GM12878 (cell line): ENCODE data around the gene MYOM3. TPM values are rescaled to one million over a fixed set of nuclear protein-coding genes. Genes with fewer than 3 reads are reported as not detected.

ENCODE experiments used
- ATAC-seq: fragments of 200-7000 bp; cut with Tn5 transposase; 3 replicates; pipeline ENCODE4 v1.9.1; 2020; ENCODE audit warnings: mild to moderate bottlenecking, moderate library complexity
- BruUV-seq: library from RNA; stranded (reverse); fragments of 400-500 nt; replicated peaks from 2 replicates; lab custom pipeline; 2021; lab: Mats Ljungman, UMichigan
- CTCF ChIA-PET: fragments of 300-600 bp; sonication (Branson Sonifier 250); formaldehyde crosslinking; extraction: SDS; loops from one replicate; lab custom pipeline; 2021; ENCODE audit warnings: inconsistent platforms; lab: Yijun Ruan, JAX
- POLR2A ChIA-PET: fragments of 350-600 bp; formaldehyde crosslinking; extraction: SDS; loops from one replicate; lab custom pipeline; 2021; ENCODE audit warnings: inconsistent platforms; lab: Charles Lee
- RAD21 ChIA-PET: fragments of 300-600 bp; sonication (Branson Sonifier 250); formaldehyde crosslinking; loops from one replicate; lab custom pipeline; 2023; ENCODE audit warnings: antibody characterized with exemption; ENCODE audit not compliant: unreplicated experiment; lab: Charles Lee
- SMC1A ChIA-PET: fragments of 300-600 bp; sonication (Branson Sonifier 250); formaldehyde crosslinking; loops from one replicate; lab custom pipeline; 2023; ENCODE audit not compliant: unreplicated experiment, uncharacterized antibody; lab: Charles Lee
- DNase-seq: peaks from one replicate; pipeline ENCODE4 v3.0.0-alpha.2; 2011; ENCODE audit warnings: low read depth, low spot score
- FAIRE-seq: peaks from 3 replicates; lab custom pipeline; 2011; peaks lifted over from hg19 to GRCh38; lab: Jason Lieb, UNC
- H2AFZ ChIP-seq: 2 replicates; pipeline ENCODE4 v1.6.0; 2011; ENCODE audit warnings: low read depth, low read length, control low read depth; ENCODE audit not compliant: control insufficient read depth
- H3K27ac ChIP-seq: 2 replicates; pipeline ENCODE4 v1.5.1; 2011; ENCODE audit warnings: control low read depth; ENCODE audit not compliant: control insufficient read depth, insufficient read depth
- H3K27me3 ChIP-seq, 2 experiments: replicated peaks in 1 of 2; 2 replicates each; pipeline versions ENCODE4 v1.6.0 to v1.6.1; 2011; ENCODE audit warnings: low read length in 1 of 2; ENCODE audit not compliant: control insufficient read depth in 2 of 2, insufficient read depth in 2 of 2
- H3K36me3 ChIP-seq, 2 experiments: 2 replicates each; pipeline ENCODE4 v1.5.1; 2011; ENCODE audit warnings: low read length in 1 of 2; ENCODE audit not compliant: control insufficient read depth in 2 of 2, insufficient read depth in 2 of 2
- H3K4me1 ChIP-seq: 2 replicates; pipeline ENCODE4 v1.6.1; 2011; ENCODE audit warnings: mild to moderate bottlenecking, low read length, moderate library complexity, mixed read lengths; ENCODE audit not compliant: control insufficient read depth, insufficient read depth
- H3K4me2 ChIP-seq: 2 replicates; pipeline ENCODE4 v1.6.0; 2011; ENCODE audit warnings: control low read depth; ENCODE audit not compliant: control insufficient read depth, insufficient read depth
- H3K4me3 ChIP-seq: fragments of 200-600 bp; sonication (generic); 2 replicates; pipeline ENCODE4 v1.5.1; 2016
- H3K79me2 ChIP-seq: 2 replicates; pipeline ENCODE4 v1.6.0; 2011; ENCODE audit warnings: low read length; ENCODE audit not compliant: control insufficient read depth, insufficient read depth
- H3K9ac ChIP-seq: 2 replicates; pipeline ENCODE4 v1.8.0; 2011; ENCODE audit warnings: low read length, control low read depth, mixed read lengths; ENCODE audit not compliant: control insufficient read depth, insufficient read depth
- H3K9me3 ChIP-seq: replicated peaks from 3 replicates; pipeline ENCODE4 v1.5.1; 2011; ENCODE audit warnings: mild to moderate bottlenecking, low read length; ENCODE audit not compliant: control insufficient read depth, insufficient read depth
- H4K20me1 ChIP-seq: 2 replicates; pipeline ENCODE4 v1.6.0; 2011; ENCODE audit not compliant: control insufficient read depth, insufficient read depth
- BRCA1 ChIP-seq: IDR thresholded peaks from 2 replicates; pipeline ENCODE4 v1.6.1; 2011; ENCODE audit warnings: low read depth, low read length, improper control_type of control experiment
- CEBPB ChIP-seq, 2 experiments: fragments of 150-350 bp in 1 of 2; IDR thresholded peaks; 2 replicates each; pipeline ENCODE4 v1.6.1; 2012 to 2014; ENCODE audit warnings: low read depth in 2 of 2, low read length in 2 of 2, borderline replicate concordance in 1 of 2, inconsistent platforms in 1 of 2
- CREB1 ChIP-seq: IDR thresholded peaks from 2 replicates; pipeline ENCODE4 v1.6.1; 2012; ENCODE audit warnings: low read depth, mild to moderate bottlenecking, inconsistent platforms
- DPF2 ChIP-seq: fragments of 450-650 bp; IDR thresholded peaks from 2 replicates; pipeline ENCODE4 v1.6.1; 2017; ENCODE audit warnings: mild to moderate bottlenecking
- ESRRA ChIP-seq: IDR thresholded peaks from 2 replicates; pipeline ENCODE4 v1.6.1; 2012; ENCODE audit warnings: mild to moderate bottlenecking, low read length, improper control_type of control experiment
- FOS ChIP-seq: IDR thresholded peaks from 3 replicates; pipeline ENCODE4 v1.6.1; 2011; ENCODE audit warnings: borderline replicate concordance; ENCODE audit not compliant: insufficient read length; ENCODE audit errors: extremely low read depth
- GATAD2B ChIP-seq: fragments of 450-650 bp; conservative IDR thresholded peaks from 2 replicates; pipeline ENCODE4 v1.6.1; 2017; ENCODE audit warnings: low read depth, mild to moderate bottlenecking, moderate library complexity
- HDAC6 ChIP-seq: fragments of 200-600 bp; sonication (generic); IDR thresholded peaks from one replicate; pipeline ENCODE4 v1.8.0; 2017; ENCODE audit warnings: antibody characterized with exemption; ENCODE audit not compliant: unreplicated experiment
- NBN ChIP-seq: fragments of 450-650 bp; IDR thresholded peaks from 2 replicates; pipeline ENCODE4 v1.6.1; 2016
- NFXL1 ChIP-seq: fragments of 450-650 bp; IDR thresholded peaks from 2 replicates; pipeline ENCODE4 v1.6.1; 2017; ENCODE audit warnings: antibody characterized with exemption, mild to moderate bottlenecking, borderline replicate concordance
- NFYB ChIP-seq: IDR thresholded peaks from 2 replicates; pipeline ENCODE4 v1.6.1; 2011; ENCODE audit warnings: low read depth, mild to moderate bottlenecking, low read length, improper control_type of control experiment, moderate library complexity; ENCODE audit not compliant: insufficient read depth
- NR2C2 ChIP-seq: IDR thresholded peaks from 2 replicates; pipeline ENCODE4 v1.6.1; 2011; ENCODE audit warnings: borderline replicate concordance, low read depth; ENCODE audit not compliant: control insufficient read depth, insufficient read length
- NR2F1 ChIP-seq: fragments of 450-650 bp; conservative IDR thresholded peaks from 2 replicates; pipeline ENCODE4 v1.6.1; 2017; ENCODE audit warnings: mild to moderate bottlenecking
- RUNX3 ChIP-seq: IDR thresholded peaks from 2 replicates; pipeline ENCODE4 v1.6.1; 2012; ENCODE audit warnings: low read length, inconsistent platforms
- SIN3A ChIP-seq: IDR thresholded peaks from 2 replicates; pipeline ENCODE4 v1.6.1; 2012; ENCODE audit warnings: low read depth, low read length, improper control_type of control experiment
- SMARCA5 ChIP-seq: fragments of 450-650 bp; IDR thresholded peaks from 2 replicates; pipeline ENCODE4 v1.6.1; 2017; ENCODE audit warnings: mild to moderate bottlenecking
- SREBF1 ChIP-seq: IDR thresholded peaks from 2 replicates; pipeline ENCODE4 v1.6.1; 2012; ENCODE audit warnings: mild to moderate bottlenecking, low read length
- SUPT20H ChIP-seq: IDR thresholded peaks from 2 replicates; pipeline ENCODE4 v1.6.1; 2011; ENCODE audit warnings: low read depth, mild to moderate bottlenecking, low read length, moderate library complexity, borderline replicate concordance; ENCODE audit not compliant: control insufficient read depth
- TCF7 ChIP-seq: IDR thresholded peaks from 2 replicates; pipeline ENCODE4 v1.6.1; 2014; ENCODE audit warnings: antibody characterized with exemption, borderline replicate concordance
- WGBS: methylation state at CpG from one replicate; pipeline ENCODE4 v1.1.6; 2016; ENCODE audit warnings: low lambda C conversion rate; ENCODE audit not compliant: insufficient replicate concordance, insufficient coverage; ENCODE audit errors: missing lambda C conversion rate; 5-methylcytosine and 5-hydroxymethylcytosine counted together
- in situ Hi-C: fragments of 300-500 bp; cut with MboI; formaldehyde crosslinking; loops from 9 replicates; pipeline ENCODE4 v1.14.3; 2018; ENCODE audit warnings: mixed read lengths
- intact Hi-C: fragments of 100-400 bp; cut with micrococcal nuclease; formaldehyde crosslinking; loops from one replicate; pipeline ENCODE4 v1.14.2; 2022; ENCODE audit not compliant: unreplicated experiment
- polyA plus RNA-seq, 11 experiments: library from polyadenylated mRNA; depleted of rRNA in 4 of 11; unstranded in 6 of 11; stranded (reverse) in 5 of 11; fragments of >200 nt; fragmentation: Nextera tagmentation in 4 of 11; fragmentation: Illumina TruSeq in 1 of 11; extraction: Ambion mirVana in 4 of 11; extraction: Trizol in 1 of 11; gene quantifications; 1 replicate in 1 of 11; 2 replicates in 10 of 11; pipeline versions ENCODE4 v1.2.1 to v1.2.3, GENCODE V29; 2011 to 2016; ENCODE audit warnings: inconsistent platforms in 2 of 11, missing spikeins in 2 of 11, low read depth in 1 of 11
- total RNA-seq, 4 experiments: library from RNA; depleted of rRNA in 3 of 4; stranded (reverse); fragments of >200 nt in 3 of 4; fragmentation: Illumina TruSeq in 1 of 4; extraction: Trizol in 1 of 4; gene quantifications; 2 replicates each; pipeline versions ENCODE4 v1.2.1 to v1.2.3, GENCODE V29; 2013 to 2021
- TF ChIP-seq, protein P1 (sequence below): fragments of 150-350 bp; IDR thresholded peaks from 2 replicates; pipeline ENCODE4 v1.6.1; 2014; ENCODE audit warnings: mild to moderate bottlenecking, low read depth, low read length
- TF ChIP-seq, protein P2 (sequence below): IDR thresholded peaks from 2 replicates; pipeline ENCODE4 v1.6.1; 2011; ENCODE audit warnings: low read depth, low read length, improper control_type of control experiment, borderline replicate concordance
- TF ChIP-seq, protein P3 (sequence below): IDR thresholded peaks from 2 replicates; pipeline ENCODE4 v1.6.1; 2012; ENCODE audit warnings: low read depth, low read length, improper control_type of control experiment

Gene MYOM3
- total and polyA plus RNA-seq, 10 of the 15 experiments (the other 5 are each of a cell fraction or from before 2014, with no cell fraction given), result 0.06 TPM; not detected in 9

DNA sequence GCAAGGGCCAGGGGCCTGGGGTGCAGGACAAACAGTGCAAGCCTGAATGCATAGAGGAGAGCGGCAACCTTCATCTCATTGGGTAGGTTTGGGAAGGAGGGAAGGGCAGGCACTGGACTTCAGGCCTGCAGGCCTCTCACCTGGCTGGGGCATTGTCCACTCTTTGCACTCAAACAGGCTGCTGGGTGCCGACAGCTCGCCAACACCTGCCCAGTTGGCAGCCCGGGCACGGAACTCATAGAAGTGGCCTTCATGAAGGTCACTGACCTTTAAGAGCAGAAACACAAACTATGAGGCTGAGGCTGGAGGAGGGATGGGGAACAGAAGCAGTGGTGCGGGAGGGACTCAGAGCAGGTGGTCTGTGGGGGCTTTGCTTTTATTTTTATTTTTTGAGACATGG is 30.7 kb downstream of the MYOM3 start (continued):
- TF ChIP-seq SUPT20H, result no peak
- TF ChIP-seq NR2C2, result no peak
- no peak for TF ChIP-seq RUNX3
- no peak for TF ChIP-seq NBN
- TF ChIP-seq, protein P1, sequence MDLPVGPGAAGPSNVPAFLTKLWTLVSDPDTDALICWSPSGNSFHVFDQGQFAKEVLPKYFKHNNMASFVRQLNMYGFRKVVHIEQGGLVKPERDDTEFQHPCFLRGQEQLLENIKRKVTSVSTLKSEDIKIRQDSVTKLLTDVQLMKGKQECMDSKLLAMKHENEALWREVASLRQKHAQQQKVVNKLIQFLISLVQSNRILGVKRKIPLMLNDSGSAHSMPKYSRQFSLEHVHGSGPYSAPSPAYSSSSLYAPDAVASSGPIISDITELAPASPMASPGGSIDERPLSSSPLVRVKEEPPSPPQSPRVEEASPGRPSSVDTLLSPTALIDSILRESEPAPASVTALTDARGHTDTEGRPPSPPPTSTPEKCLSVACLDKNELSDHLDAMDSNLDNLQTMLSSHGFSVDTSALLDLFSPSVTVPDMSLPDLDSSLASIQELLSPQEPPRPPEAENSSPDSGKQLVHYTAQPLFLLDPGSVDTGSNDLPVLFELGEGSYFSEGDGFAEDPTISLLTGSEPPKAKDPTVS, result no peak
- TF ChIP-seq DPF2, result no peak

DNA sequence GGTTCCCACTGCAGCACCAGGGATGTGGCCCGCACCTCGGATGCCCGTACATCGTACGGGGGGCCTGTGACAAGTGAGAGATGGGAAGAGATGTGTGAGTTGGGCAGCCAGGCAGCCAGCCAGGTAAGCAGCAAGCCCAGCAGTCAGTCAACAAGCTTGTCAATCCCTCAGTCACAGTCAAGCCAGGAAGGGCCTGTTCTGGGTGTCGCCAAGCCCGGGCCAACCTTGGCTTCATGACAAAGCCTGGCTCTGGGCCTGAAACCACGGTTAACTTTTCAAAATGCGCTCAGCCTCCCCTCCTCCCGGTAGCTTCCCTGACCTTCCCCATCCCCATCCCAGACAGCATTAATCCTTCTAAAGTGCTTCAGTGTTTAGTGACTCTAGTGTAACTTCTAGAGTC is 31.8 kb downstream of the MYOM3 start:
- Histone ChIP-seq H3K79me2 (no peaks in the 10 kb centered on the region), H3K36me3 (no peaks in the 10 kb centered on the region), H3K9me3 (no peaks in the 10 kb centered on the region), H2AFZ (no peak overlapping the region), H3K27ac (no peak overlapping the region), H3K4me2 (no peak overlapping the region), H4K20me1 (no peaks in the 10 kb centered on the region), H3K27me3 (peaks cover 0 to 2% of the 10 kb centered on the region in 2 experiments; a peak in 1 of 4 replicates), H3K9ac (no peak overlapping the region), H3K4me3 (no peak overlapping the region), H3K4me1 (no peaks in the 10 kb centered on the region)
- ATAC-seq (no peak), FAIRE-seq (no peak), DNase-seq (no peak)
- ChIA-PET POLR2A (no interaction called here), RAD21 (no interaction called here), SMC1A (interaction anchor here (0.9 kb wide), 1 partner anchor 11 kb away, joined by 3 read pairs; no protein-coding TSS in a partner anchor), CTCF (interaction anchor here (1.6 kb wide), 1 partner anchor 9 kb away, joined by 4 read pairs; no protein-coding TSS in a partner anchor)
- no TSS peak for BruUV-seq
- in situ Hi-C loops, result no loop called here
- intact Hi-C loops, result no loop called here
- 37% methylated on average over 10 of the region's 10 CpGs for WGBS
- TF ChIP-seq SMARCA5, result no peak
- TF ChIP-seq CEBPB (IDR thresholded peaks at IDR 0.05; ENCODE audit: borderline replicate concordance in 1 of 2, low read depth in 2 of 2, low read length in 2 of 2), result no peak
- no peak for TF ChIP-seq HDAC6
- no peak for TF ChIP-seq FOS
- no peak for TF ChIP-seq NFXL1
- TF ChIP-seq TCF7, result no peak
- no peak for TF ChIP-seq DPF2
- TF ChIP-seq NR2F1, result no peak
- TF ChIP-seq, protein P2, sequence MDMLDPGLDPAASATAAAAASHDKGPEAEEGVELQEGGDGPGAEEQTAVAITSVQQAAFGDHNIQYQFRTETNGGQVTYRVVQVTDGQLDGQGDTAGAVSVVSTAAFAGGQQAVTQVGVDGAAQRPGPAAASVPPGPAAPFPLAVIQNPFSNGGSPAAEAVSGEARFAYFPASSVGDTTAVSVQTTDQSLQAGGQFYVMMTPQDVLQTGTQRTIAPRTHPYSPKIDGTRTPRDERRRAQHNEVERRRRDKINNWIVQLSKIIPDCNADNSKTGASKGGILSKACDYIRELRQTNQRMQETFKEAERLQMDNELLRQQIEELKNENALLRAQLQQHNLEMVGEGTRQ, result no peak
- no peak for TF ChIP-seq ESRRA
- TF ChIP-seq, protein P3, sequence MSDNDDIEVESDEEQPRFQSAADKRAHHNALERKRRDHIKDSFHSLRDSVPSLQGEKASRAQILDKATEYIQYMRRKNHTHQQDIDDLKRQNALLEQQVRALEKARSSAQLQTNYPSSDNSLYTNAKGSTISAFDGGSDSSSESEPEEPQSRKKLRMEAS, result no peak
- TF ChIP-seq SIN3A, result no peak
- TF ChIP-seq CREB1, result no peak
- TF ChIP-seq GATAD2B, result no peak
- TF ChIP-seq SREBF1, result no peak
- TF ChIP-seq NFYB, result no peak
- TF ChIP-seq BRCA1, result no peak
